K562 (cell line): Measurements from ENCODE around the gene RUSC1. TPM values are rescaled to one million over a fixed set of nuclear protein-coding genes. Genes with fewer than 3 reads are reported as not detected.

Experiments
- ILK ChIP-seq: fragments of 450-650 bp; IDR thresholded peaks from 2 replicates; pipeline ENCODE4 v1.6.1; 2016; ENCODE audit warnings: missing genetic modification characterization, low read depth, mild to moderate bottlenecking, missing compliant biosample characterization, moderate library complexity, borderline replicate concordance
- KDM1A ChIP-seq, 2 experiments: fragments of 450-650 bp; IDR thresholded peaks; 2 replicates each; pipeline ENCODE4 v1.6.1; 2016; ENCODE audit warnings: mild to moderate bottlenecking in 2 of 2
- MAFG ChIP-seq: fragments of 450-650 bp; conservative IDR thresholded peaks from 2 replicates; pipeline ENCODE4 v1.6.1; 2016; ENCODE audit warnings: missing genetic modification characterization, missing compliant biosample characterization
- MBD2 ChIP-seq: sonication (generic); IDR thresholded peaks from 2 replicates; pipeline ENCODE4 v1.6.1; 2016; ENCODE audit warnings: low read depth, borderline replicate concordance
- MIER1 ChIP-seq: fragments of 450-650 bp; IDR thresholded peaks from 2 replicates; pipeline ENCODE4 v1.6.1; 2016; ENCODE audit warnings: antibody characterized with exemption, mild to moderate bottlenecking, low read depth
- NFIC ChIP-seq: fragments of 450-650 bp; IDR thresholded peaks from 2 replicates; pipeline ENCODE4 v1.6.1; 2017; ENCODE audit warnings: mild to moderate bottlenecking, inconsistent platforms
- NR4A1 ChIP-seq, 2 experiments: fragments of 250-450 bp in 1 of 2; fragments of 450-650 bp in 1 of 2; sonication (Bioruptor Pico) in 1 of 2; IDR thresholded peaks; 2 replicates each; pipeline versions ENCODE4 v1.4.0 to v1.6.1; 2016 to 2020; ENCODE audit warnings: mild to moderate bottlenecking in 2 of 2, missing compliant biosample characterization in 1 of 2, missing genetic modification characterization in 1 of 2, moderate library complexity in 1 of 2
- PHF20 ChIP-seq: fragments of 450-650 bp; IDR thresholded peaks from 2 replicates; pipeline ENCODE4 v1.6.1; 2018; ENCODE audit not compliant: partially characterized antibody
- RAD51 ChIP-seq: fragments of 450-650 bp; IDR thresholded peaks from 2 replicates; pipeline ENCODE4 v1.7.1; 2016; ENCODE audit warnings: low read depth, mild to moderate bottlenecking, borderline replicate concordance
- SIN3A ChIP-seq, 2 experiments: fragments of 150-350 bp in 1 of 2; IDR thresholded peaks; 2 replicates each; pipeline ENCODE4 v1.6.1; 2011 to 2016; ENCODE audit warnings: borderline replicate concordance in 2 of 2, low read depth in 2 of 2, low read length in 2 of 2, mild to moderate bottlenecking in 2 of 2, moderate library complexity in 2 of 2; ENCODE audit not compliant: control insufficient read depth in 1 of 2
- SMAD4 ChIP-seq: fragments of 250-450 bp; sonication (Bioruptor Pico); conservative IDR thresholded peaks from 2 replicates; pipeline ENCODE4 v1.8.0; 2021; ENCODE audit warnings: inconsistent platforms, mild to moderate bottlenecking, moderate library complexity
- SPI1 ChIP-seq: IDR thresholded peaks from 2 replicates; pipeline ENCODE4 v1.6.1; 2011; ENCODE audit warnings: low read depth, low read length, control low read depth, borderline replicate concordance
- SUPT5H ChIP-seq: fragments of 450-650 bp; IDR thresholded peaks from 2 replicates; pipeline ENCODE4 v1.6.1; 2016
- TEAD4 ChIP-seq, 2 experiments: sonication (generic) in 1 of 2; formaldehyde crosslinking in 1 of 2; IDR thresholded peaks; 2 replicates each; pipeline versions ENCODE4 v1.6.1 to v1.8.0; 2012 to 2022; ENCODE audit warnings: borderline replicate concordance in 1 of 2, inconsistent platforms in 1 of 2, low read length in 1 of 2, mild to moderate bottlenecking in 1 of 2, missing genetic modification reagents in 1 of 2
- ZBTB7A ChIP-seq: IDR thresholded peaks from 2 replicates; pipeline ENCODE4 v1.6.1; 2011; ENCODE audit warnings: low read depth, mild to moderate bottlenecking, low read length, moderate library complexity, borderline replicate concordance; ENCODE audit not compliant: control insufficient read depth
- ZFX ChIP-seq: sonication (generic); formaldehyde crosslinking; IDR thresholded peaks from 2 replicates; pipeline ENCODE4 v1.8.0; 2022; ENCODE audit warnings: mild to moderate bottlenecking, missing genetic modification reagents, moderate library complexity
- polyA plus RNA-seq, 8 experiments: library from polyadenylated mRNA; depleted of rRNA in 4 of 8; stranded (reverse) in 5 of 8; unstranded in 3 of 8; fragments of >200 nt; fragmentation: Nextera tagmentation in 2 of 8; fragmentation: Illumina TruSeq in 1 of 8; extraction: Ambion mirVana in 2 of 8; extraction: Trizol in 1 of 8; gene quantifications; 2 replicates each; pipeline versions ENCODE4 v1.2.1 to v1.2.3, GENCODE V29; 2011 to 2014; ENCODE audit warnings: inconsistent platforms in 1 of 8, missing spikeins in 1 of 8
- total RNA-seq, 7 experiments: library from RNA; depleted of rRNA in 6 of 7; stranded (reverse); fragments of >200 nt in 6 of 7; fragmentation: Illumina TruSeq in 2 of 7; extraction: Trizol in 2 of 7; gene quantifications; 2 replicates each; pipeline versions ENCODE4 v1.2.1 to v1.2.3, GENCODE V29; 2011 to 2021; ENCODE audit warnings: low replicate concordance in 1 of 7
- TF ChIP-seq, protein P1 (sequence below): sonication (generic); formaldehyde crosslinking; IDR thresholded peaks from 2 replicates; pipeline ENCODE4 v1.8.1; 2023; ENCODE audit warnings: mild to moderate bottlenecking, missing genetic modification reagents
- TF ChIP-seq, protein P2 (sequence below): fragments of 200-800 bp; sonication (Bioruptor generic); IDR thresholded peaks from 2 replicates; pipeline ENCODE4 v1.6.1; 2017; ENCODE audit warnings: missing genetic modification characterization, missing compliant biosample characterization
- TF ChIP-seq, protein P3 (sequence below): sonication (generic); formaldehyde crosslinking; IDR thresholded peaks from 2 replicates; pipeline ENCODE4 v1.9.0; 2022; ENCODE audit warnings: mild to moderate bottlenecking, missing genetic modification reagents
- TF ChIP-seq, protein P4 (sequence below): fragments of 250-450 bp; sonication (Bioruptor Pico); IDR thresholded peaks from 2 replicates; pipeline ENCODE4 v1.9.0; 2021; ENCODE audit warnings: mild to moderate bottlenecking, inconsistent platforms

Gene RUSC1
- total and polyA plus RNA-seq, 9 of the 15 experiments (the other 6 are each of a cell fraction or from before 2014, with no cell fraction given) = 5.7 to 68.3 (median 33.6) TPM

DNA sequence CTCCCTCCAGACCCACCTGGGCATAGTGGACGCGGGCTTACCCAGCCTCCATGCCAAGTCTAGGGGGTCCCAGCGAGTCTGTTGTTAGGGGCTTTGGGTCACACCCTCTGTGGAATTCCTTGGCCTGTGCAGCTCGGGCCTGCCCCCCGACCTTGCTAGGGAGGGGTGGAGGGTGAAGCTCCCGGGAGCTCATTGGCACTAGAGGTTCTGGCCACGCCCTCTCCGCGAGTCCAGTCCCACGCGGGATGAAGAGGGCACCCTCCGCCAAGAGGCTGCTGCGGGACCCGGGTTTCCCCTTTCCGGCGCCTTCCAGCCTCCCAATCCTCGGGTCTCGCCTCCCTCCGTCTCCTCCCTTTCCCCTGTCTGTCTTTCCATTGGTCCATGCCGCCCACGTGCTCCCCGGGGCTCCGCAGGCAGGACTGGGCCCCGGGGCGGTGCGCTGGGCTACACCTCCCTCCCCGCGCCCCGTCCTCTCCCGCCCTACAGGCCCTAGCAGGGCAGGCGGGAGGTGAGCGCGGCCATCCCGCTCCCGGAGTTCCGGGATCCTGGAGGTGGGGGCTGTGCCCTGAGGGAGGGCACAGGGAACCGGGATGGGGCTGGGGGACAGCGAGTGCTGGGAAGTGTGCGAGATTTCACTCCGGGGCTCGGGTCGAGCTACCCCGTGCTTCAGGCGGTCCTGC lies 3.5 kb downstream of the RUSC1 start (continued):
- TF ChIP-seq SPI1 (peak; percentile 59; the same call in 1 of the 2 replicates), MIER1 (no peak), ZFX (peak; percentile 76), PHF20 (no peak), RAD51 (peak; percentile 97), KDM1A (IDR thresholded peaks at IDR 0.05) (no peak), SIN3A (IDR thresholded peaks at IDR 0.05; ENCODE audit: borderline replicate concordance in 2 of 2, control insufficient read depth in 1 of 2, low read depth in 2 of 2, low read length in 2 of 2) (peak in 1 of 2 experiments; percentile 66; a peak in 2 of 4 replicates), NFIC (no peak), SUPT5H (peak; percentile 78), ILK (no peak), MAFG (no peak), TEAD4 (IDR thresholded peaks at IDR 0.05; ENCODE audit: low read length) (0 out of 2 replicates have a peak, but pooled peaks have one; percentile 7), TEAD4 (CRISPR knock-in tag; IDR thresholded peaks at IDR 0.05; ENCODE audit: borderline replicate concordance) (no peak), ZBTB7A (peak; percentile 7; the same call in 1 of the 2 replicates), NR4A1 (CRISPR knock-in tag; IDR thresholded peaks at IDR 0.05) (no peak), NR4A1 (tag; IDR thresholded peaks at IDR 0.05) (no peak), SMAD4 (peak; percentile 54), MBD2 (0 out of 2 replicates have a peak, but pooled peaks have one; percentile 34)
- TF ChIP-seq, protein P1, sequence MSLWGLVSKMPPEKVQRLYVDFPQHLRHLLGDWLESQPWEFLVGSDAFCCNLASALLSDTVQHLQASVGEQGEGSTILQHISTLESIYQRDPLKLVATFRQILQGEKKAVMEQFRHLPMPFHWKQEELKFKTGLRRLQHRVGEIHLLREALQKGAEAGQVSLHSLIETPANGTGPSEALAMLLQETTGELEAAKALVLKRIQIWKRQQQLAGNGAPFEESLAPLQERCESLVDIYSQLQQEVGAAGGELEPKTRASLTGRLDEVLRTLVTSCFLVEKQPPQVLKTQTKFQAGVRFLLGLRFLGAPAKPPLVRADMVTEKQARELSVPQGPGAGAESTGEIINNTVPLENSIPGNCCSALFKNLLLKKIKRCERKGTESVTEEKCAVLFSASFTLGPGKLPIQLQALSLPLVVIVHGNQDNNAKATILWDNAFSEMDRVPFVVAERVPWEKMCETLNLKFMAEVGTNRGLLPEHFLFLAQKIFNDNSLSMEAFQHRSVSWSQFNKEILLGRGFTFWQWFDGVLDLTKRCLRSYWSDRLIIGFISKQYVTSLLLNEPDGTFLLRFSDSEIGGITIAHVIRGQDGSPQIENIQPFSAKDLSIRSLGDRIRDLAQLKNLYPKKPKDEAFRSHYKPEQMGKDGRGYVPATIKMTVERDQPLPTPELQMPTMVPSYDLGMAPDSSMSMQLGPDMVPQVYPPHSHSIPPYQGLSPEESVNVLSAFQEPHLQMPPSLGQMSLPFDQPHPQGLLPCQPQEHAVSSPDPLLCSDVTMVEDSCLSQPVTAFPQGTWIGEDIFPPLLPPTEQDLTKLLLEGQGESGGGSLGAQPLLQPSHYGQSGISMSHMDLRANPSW (CRISPR knock-in tag) = no peak
- TF ChIP-seq, protein P2, sequence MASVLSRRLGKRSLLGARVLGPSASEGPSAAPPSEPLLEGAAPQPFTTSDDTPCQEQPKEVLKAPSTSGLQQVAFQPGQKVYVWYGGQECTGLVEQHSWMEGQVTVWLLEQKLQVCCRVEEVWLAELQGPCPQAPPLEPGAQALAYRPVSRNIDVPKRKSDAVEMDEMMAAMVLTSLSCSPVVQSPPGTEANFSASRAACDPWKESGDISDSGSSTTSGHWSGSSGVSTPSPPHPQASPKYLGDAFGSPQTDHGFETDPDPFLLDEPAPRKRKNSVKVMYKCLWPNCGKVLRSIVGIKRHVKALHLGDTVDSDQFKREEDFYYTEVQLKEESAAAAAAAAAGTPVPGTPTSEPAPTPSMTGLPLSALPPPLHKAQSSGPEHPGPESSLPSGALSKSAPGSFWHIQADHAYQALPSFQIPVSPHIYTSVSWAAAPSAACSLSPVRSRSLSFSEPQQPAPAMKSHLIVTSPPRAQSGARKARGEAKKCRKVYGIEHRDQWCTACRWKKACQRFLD (CRISPR knock-in tag) = peak; percentile 18; the same call in 1 of the 2 replicates
- TF ChIP-seq, protein P3, sequence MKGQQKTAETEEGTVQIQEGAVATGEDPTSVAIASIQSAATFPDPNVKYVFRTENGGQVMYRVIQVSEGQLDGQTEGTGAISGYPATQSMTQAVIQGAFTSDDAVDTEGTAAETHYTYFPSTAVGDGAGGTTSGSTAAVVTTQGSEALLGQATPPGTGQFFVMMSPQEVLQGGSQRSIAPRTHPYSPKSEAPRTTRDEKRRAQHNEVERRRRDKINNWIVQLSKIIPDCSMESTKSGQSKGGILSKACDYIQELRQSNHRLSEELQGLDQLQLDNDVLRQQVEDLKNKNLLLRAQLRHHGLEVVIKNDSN (CRISPR knock-in tag) = peak; percentile 99
- TF ChIP-seq, protein P4, sequence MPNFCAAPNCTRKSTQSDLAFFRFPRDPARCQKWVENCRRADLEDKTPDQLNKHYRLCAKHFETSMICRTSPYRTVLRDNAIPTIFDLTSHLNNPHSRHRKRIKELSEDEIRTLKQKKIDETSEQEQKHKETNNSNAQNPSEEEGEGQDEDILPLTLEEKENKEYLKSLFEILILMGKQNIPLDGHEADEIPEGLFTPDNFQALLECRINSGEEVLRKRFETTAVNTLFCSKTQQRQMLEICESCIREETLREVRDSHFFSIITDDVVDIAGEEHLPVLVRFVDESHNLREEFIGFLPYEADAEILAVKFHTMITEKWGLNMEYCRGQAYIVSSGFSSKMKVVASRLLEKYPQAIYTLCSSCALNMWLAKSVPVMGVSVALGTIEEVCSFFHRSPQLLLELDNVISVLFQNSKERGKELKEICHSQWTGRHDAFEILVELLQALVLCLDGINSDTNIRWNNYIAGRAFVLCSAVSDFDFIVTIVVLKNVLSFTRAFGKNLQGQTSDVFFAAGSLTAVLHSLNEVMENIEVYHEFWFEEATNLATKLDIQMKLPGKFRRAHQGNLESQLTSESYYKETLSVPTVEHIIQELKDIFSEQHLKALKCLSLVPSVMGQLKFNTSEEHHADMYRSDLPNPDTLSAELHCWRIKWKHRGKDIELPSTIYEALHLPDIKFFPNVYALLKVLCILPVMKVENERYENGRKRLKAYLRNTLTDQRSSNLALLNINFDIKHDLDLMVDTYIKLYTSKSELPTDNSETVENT = peak; percentile 72
